ENCODE results near the gene TMCO4.
"Not testable (repeated sequence)": the region's sequence is repeated elsewhere in the genome, so short reads cannot be mapped to it uniquely, and the experiment has no call there.

The TMCO4 gene

DNA sequence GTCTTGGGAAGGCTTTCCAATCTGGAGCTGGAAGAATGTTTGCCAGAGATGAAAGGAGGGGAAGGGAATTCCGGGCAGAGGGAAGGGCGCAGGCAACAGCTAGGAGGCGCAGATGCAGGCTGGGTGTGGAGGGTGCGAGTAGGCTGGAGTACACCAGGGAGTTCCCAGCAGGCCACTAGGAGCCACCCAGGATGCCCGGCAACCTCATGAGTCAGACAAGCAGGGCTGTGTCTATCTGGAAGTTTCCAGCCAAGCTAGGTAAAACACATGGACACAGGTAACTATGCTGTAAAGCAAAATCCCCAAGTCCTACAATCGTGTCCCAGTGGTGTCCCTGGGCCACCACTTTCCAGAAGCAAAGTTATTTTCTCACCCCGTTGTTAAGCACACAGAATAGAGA lies 156.6 kb downstream of the TMCO4 start:
- DNase-seq, result no peak

DNA sequence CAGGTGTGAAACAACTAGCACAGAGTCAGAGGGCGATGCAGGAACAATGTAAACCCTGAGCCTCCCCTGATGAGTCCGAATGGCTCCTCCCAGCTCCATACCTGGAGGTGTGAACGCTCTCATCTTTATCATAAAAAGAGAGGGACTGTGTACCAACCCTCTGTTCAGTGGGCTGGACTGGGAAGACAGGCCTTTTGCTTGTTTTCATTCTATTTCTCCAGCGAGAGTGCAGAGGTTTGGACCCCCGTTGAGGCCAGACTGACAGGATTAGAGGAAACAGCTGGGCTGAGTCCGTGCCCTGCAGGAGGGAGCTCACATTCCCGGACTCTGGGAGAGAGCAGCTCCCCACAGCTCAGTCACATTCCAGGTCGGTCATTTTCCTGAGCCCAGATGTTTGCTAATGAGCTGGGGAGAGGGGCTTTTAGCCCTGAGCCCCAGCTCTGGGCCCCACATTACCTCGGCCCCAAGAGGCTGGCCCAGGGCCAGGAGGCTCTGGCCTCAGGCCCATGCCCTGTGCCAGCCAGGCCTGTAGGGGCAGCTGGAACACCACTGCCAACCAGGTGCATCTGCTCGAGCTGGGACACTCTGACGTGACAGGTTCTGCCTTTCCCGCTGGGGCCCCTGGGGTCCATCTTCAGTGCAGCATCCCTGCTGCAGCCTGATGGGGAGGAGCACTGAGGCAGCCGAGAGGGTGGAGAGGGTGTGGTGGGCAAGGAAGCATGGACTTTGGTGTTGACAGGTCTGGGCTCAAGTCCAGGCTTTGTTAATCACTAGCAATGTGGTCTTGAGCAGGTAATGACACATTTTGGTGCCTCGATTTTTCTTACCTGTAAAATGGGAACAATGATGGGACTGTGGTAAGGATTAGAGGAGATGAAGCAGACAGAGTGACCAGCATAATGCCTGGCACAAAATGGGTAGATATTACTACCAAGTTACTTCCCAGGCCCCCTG lies 159.1 kb downstream of the TMCO4 start:
- DNase-seq, result no peak

DNA sequence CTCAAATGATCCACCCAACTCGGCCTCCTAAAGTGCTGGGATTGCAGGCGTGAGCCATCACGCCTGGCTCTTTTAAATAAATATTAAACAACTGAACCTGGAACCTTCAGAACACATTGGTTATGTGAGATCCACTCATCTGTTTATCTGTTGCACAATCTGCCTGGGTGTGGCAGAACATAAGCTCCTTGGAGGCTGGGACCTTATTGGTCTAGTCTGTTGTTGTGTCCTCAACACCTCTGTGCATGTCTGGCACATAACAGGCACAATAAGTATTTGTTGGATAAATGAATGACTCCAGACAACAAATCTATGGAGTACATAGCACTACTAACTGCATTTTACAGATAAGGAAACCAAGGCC lies 159.7 kb downstream of the TMCO4 start:
- DNase-seq, result no peak

DNA sequence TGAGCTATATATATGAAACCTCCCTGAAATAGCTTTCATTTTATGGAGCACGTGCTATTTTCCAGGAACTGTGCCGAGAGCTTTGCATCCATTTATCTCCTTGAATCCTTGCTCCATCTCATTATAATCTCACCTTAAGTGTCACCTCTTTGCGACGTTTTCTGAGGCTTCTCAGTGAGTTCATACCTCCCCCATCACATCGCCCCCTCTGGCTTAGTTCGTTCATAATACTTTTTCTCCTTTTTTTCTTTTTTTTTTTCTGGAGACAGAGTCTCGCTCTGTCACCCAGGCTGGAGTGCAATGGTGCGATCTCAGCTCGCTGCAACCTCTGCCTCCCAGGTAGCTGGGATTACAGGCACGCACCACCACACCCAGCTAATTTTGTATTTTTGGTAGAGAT lies 160.5 kb downstream of the TMCO4 start:
- DNase-seq, result not testable (repeated sequence)

DNA sequence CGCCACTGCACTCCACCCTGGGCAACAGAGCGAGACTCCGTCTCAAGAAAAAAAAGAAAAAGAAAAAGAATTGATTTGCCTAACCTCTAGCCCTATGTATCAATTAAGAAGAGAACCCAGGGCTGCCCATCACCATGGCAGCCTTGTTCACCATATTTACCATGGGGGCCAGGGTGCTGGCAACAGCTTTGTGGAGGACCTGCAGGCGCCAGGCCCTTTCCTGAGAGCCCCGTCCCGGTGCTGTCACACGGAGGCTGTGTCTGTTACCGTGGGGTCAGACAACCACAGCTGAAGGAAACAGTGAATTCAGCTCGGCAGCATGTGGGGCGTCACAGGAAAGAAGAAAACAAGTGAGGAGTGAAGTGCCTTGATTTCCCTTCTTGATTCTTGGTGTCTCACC lies 162.1 kb downstream of the TMCO4 start:
- no peak for DNase-seq

DNA sequence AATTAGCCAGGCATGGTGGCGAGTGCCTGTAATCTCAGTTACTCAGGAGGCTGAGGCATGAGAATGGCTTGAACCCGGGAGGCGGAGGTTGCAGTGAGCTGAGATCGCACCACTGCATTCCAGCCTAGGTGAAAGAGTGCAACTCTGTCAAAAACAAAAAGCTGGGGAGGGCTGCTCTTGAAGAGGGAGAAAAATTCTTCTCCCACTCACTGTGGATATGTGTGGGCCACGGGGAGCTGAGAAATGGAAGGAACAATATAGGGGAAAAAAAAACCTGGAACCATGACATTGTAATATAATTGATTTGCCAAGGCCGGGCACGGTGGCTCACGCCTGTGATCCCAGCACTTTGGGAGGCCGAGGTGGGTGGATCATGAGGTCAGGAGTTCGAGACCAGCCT lies 163.0 kb downstream of the TMCO4 start:
- DNase-seq, result not testable (repeated sequence)

DNA sequence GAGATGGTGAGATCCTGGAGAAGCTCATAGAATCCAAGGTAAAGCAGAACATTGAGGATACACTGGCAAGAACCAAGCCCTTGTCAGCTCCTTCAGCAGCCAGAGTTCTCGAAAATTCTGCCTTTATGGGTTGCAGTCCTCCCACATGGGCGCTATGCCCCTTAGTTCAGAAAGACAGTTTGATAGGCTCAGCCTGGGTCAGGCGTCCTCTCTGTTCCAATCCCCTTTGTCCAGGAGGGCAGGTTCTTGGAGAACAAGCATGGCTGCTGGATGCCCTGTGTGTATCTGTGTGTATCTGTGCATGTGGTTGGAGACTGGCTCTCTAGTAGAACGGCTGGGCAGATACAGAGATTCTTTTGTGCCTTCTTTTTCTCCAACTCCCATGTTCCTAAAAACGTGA lies 163.7 kb downstream of the TMCO4 start:
- DNase-seq, result no peak

DNA sequence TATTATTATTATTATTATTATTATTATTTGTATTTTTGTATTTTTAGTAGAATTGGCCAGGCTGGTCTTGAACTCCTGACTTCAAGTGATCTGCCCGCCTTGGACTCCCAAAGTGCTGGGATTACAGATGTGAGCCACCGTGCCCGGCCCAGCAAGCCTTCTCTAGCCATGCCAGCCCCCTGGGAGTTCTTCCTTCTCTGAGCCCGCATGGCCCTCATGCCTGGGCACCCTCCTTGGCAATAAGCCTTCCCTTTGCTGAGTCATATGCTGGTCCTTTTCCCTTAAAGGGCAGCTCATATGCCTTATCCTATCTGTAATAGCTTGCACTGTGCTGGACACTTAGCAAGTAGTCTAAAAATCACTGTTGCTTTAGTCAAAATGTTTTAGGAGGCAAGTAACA lies 164.1 kb downstream of the TMCO4 start:
- no peak for DNase-seq

DNA sequence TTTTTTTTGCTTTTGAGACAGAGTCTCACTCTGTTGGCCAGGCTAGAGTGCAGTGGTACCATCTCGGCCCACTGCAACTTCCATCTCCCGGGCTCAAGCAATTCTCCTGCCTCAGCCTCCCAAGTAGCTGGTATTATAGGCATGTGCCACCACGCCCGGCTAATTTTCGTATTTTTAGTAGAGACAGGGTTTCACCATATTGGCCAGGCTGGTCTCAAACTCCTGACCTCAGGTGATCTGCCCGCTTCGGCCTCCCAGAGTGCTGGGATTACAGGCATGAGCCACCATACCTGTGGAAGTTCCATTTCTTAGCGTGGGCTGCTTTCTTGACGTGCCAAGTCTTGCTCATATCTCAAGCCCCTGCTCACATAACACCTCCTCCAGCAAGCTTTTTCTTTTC lies 164.7 kb downstream of the TMCO4 start:
- DNase-seq, result not testable (repeated sequence)

DNA sequence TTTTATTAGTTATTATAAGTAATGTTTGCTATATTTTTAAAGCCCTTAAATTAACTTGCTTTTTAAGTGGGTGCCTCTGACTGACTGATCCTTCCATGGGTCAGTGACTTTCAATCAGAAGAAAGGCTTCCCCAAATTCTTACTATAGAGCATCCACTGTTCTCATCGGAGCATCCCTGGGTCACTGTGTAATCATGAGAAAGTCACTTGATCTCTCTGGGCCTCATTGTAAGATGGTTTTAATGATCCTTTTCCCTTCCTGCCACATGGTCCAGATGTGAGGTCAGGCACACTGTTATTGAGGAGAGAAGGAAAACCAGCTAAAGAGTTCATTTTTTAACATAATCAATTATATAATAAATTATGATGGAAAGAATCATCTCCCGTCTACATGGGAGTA lies 166.6 kb downstream of the TMCO4 start:
- no peak for DNase-seq

All from anterior cingulate cortex (tissue), 58 donors.